Liver (tissue), 3 donors: ENCODE results near the gene FRMPD4.

Experiments
- FOXA2 ChIP-seq: IDR thresholded peaks from 2 replicates; pipeline ENCODE4 v1.6.1; 2016; ENCODE audit warnings: antibody characterized with exemption
- JUND ChIP-seq, 2 donors: IDR thresholded peaks; 2 replicates each; pipeline ENCODE4 v1.6.1; 2016; ENCODE audit warnings: antibody characterized with exemption in 2 of 2
- NR2F2 ChIP-seq: IDR thresholded peaks from 2 replicates; pipeline ENCODE4 v1.6.1; 2016; ENCODE audit warnings: antibody characterized with exemption
- RAD21 ChIP-seq, 2 donors: IDR thresholded peaks; 2 replicates each; pipeline ENCODE4 v1.6.1; 2016; ENCODE audit warnings: antibody characterized with exemption in 2 of 2, mild to moderate bottlenecking in 2 of 2
- RXRA ChIP-seq, 2 donors: IDR thresholded peaks; 2 replicates each; pipeline ENCODE4 v1.6.1; 2017 to 2018; ENCODE audit warnings: antibody characterized with exemption in 2 of 2, mild to moderate bottlenecking in 1 of 2
- SP1 ChIP-seq: IDR thresholded peaks from 2 replicates; pipeline ENCODE4 v1.6.1; 2018; ENCODE audit warnings: antibody characterized with exemption, mild to moderate bottlenecking
- TAF1 ChIP-seq: conservative IDR thresholded peaks from 2 replicates; pipeline ENCODE4 v1.6.1; 2016; ENCODE audit warnings: antibody characterized with exemption, mild to moderate bottlenecking
- YY1 ChIP-seq: IDR thresholded peaks from 2 replicates; pipeline ENCODE4 v1.6.1; 2016; ENCODE audit warnings: antibody characterized with exemption, mild to moderate bottlenecking
- TF ChIP-seq, protein P1 (sequence below): fragments of 150-350 bp; IDR thresholded peaks from 2 replicates; pipeline ENCODE4 v1.5.1; 2017; ENCODE audit warnings: improper control_type of control experiment, low read depth, low read length; ENCODE audit not compliant: missing input control
- TF ChIP-seq, protein P2 (sequence below): IDR thresholded peaks from 2 replicates; pipeline ENCODE4 v1.6.1; 2016; ENCODE audit warnings: antibody characterized with exemption
- TF ChIP-seq, protein P3 (sequence below): IDR thresholded peaks from 2 replicates; pipeline ENCODE4 v1.6.1; 2016; ENCODE audit warnings: antibody characterized with exemption, mild to moderate bottlenecking
- TF ChIP-seq, protein P4 (sequence below): IDR thresholded peaks from 2 replicates; pipeline ENCODE4 v1.6.1; 2016; ENCODE audit warnings: antibody characterized with exemption
- donor health status: healthy.
- donor health status: healthy.

DNA sequence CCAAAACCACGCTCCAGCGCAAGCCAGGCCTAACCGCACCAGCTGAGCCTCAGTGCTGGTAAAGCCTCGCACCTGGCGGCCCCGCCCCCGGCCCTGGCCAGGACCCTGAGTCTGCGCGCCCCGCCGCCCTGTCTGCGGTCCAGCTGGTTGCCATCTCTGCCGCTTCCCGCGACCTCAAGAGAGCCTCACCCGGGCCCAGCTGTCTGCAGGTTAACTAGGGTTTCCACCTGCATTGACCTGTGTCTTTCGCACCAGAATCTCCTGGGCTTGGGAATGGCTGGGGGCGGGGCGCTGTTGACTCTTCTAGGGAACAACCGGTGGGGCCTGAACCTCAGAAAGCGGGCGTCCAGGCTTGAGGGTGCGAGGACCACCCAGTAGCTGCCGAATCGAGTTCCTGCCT, 445.3 kb downstream of the FRMPD4 start:
- TF ChIP-seq, protein P1, sequence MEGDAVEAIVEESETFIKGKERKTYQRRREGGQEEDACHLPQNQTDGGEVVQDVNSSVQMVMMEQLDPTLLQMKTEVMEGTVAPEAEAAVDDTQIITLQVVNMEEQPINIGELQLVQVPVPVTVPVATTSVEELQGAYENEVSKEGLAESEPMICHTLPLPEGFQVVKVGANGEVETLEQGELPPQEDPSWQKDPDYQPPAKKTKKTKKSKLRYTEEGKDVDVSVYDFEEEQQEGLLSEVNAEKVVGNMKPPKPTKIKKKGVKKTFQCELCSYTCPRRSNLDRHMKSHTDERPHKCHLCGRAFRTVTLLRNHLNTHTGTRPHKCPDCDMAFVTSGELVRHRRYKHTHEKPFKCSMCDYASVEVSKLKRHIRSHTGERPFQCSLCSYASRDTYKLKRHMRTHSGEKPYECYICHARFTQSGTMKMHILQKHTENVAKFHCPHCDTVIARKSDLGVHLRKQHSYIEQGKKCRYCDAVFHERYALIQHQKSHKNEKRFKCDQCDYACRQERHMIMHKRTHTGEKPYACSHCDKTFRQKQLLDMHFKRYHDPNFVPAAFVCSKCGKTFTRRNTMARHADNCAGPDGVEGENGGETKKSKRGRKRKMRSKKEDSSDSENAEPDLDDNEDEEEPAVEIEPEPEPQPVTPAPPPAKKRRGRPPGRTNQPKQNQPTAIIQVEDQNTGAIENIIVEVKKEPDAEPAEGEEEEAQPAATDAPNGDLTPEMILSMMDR, result no peak
- TF ChIP-seq, protein P2, sequence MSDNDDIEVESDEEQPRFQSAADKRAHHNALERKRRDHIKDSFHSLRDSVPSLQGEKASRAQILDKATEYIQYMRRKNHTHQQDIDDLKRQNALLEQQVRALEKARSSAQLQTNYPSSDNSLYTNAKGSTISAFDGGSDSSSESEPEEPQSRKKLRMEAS, result no peak
- TF ChIP-seq, protein P3, sequence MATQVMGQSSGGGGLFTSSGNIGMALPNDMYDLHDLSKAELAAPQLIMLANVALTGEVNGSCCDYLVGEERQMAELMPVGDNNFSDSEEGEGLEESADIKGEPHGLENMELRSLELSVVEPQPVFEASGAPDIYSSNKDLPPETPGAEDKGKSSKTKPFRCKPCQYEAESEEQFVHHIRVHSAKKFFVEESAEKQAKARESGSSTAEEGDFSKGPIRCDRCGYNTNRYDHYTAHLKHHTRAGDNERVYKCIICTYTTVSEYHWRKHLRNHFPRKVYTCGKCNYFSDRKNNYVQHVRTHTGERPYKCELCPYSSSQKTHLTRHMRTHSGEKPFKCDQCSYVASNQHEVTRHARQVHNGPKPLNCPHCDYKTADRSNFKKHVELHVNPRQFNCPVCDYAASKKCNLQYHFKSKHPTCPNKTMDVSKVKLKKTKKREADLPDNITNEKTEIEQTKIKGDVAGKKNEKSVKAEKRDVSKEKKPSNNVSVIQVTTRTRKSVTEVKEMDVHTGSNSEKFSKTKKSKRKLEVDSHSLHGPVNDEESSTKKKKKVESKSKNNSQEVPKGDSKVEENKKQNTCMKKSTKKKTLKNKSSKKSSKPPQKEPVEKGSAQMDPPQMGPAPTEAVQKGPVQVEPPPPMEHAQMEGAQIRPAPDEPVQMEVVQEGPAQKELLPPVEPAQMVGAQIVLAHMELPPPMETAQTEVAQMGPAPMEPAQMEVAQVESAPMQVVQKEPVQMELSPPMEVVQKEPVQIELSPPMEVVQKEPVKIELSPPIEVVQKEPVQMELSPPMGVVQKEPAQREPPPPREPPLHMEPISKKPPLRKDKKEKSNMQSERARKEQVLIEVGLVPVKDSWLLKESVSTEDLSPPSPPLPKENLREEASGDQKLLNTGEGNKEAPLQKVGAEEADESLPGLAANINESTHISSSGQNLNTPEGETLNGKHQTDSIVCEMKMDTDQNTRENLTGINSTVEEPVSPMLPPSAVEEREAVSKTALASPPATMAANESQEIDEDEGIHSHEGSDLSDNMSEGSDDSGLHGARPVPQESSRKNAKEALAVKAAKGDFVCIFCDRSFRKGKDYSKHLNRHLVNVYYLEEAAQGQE, result no peak
- TF ChIP-seq SP1 (no peak), TAF1 (no peak), NR2F2 (no peak), YY1 (no peak), RAD21 (IDR thresholded peaks at IDR 0.05) (no peak), RXRA (IDR thresholded peaks at IDR 0.05) (no peak), JUND (IDR thresholded peaks at IDR 0.05) (no peak), FOXA2 (no peak)
- TF ChIP-seq, protein P4, sequence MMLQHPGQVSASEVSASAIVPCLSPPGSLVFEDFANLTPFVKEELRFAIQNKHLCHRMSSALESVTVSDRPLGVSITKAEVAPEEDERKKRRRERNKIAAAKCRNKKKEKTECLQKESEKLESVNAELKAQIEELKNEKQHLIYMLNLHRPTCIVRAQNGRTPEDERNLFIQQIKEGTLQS, result no peak
